ENCODE results near the gene INHBC.

DNA sequence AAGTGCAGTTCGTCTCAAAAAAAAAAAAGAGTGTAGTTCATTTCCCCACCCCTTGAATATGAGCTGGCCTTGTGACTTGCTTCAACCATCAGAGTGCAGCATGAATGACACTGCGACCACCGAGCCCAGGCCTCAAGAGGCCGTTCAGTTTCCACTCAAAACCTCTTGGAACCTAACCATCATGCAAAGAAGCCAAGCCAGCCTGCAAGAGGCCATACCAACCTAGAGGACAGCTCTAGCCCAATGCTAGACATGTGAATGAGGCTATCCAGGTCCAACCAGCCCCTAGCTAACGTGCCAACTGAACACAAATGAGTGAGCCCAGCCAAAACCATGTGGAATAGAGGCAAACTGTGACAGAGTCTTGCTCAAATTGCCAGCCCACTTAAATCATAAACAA lies 33.4 kb upstream of the INHBC start:
- no peak for TF ChIP-seq TCF7L2 (IDR thresholded peaks at IDR 0.05; ENCODE audit: low read depth, low read length)
- TF ChIP-seq CTCF (IDR thresholded peaks at IDR 0.05): no peak
